Heart right ventricle (tissue), 16 donors: ENCODE measurements around the gene FKBP4. TPM values are rescaled to one million over a fixed set of nuclear protein-coding genes. Genes with fewer than 3 reads are reported as not detected.

Source experiments
- ATAC-seq, 8 donors: fragments of 200-7000 bp; cut with Tn5 transposase; one replicate each; pipeline ENCODE4 v1.9.1; 2020; ENCODE audit warnings: mild to moderate bottlenecking in 8 of 8, moderate library complexity in 8 of 8, moderate number of reproducible peaks in 1 of 8
- DNase-seq, 2 donors: peaks; one replicate each; pipeline ENCODE4 v3.0.0-alpha.2; 2020
- H3K27ac ChIP-seq, 10 donors: fragments of 200-600 bp; sonication (generic) in 2 of 10; one replicate each; pipeline versions ENCODE4 v1.5.0 to v1.8.0; 2020 to 2022; ENCODE audit warnings: mild to moderate bottlenecking in 3 of 10
- H3K27me3 ChIP-seq, 7 donors: fragments of 200-600 bp; one replicate each; pipeline ENCODE4 v1.8.0; 2021 to 2022; ENCODE audit warnings: mild to moderate bottlenecking in 2 of 7
- H3K36me3 ChIP-seq, 9 donors: fragments of 200-600 bp; sonication (generic) in 1 of 9; one replicate each; pipeline versions ENCODE4 v1.5.0 to v1.8.0; 2020 to 2022; ENCODE audit warnings: mild to moderate bottlenecking in 2 of 9
- H3K4me1 ChIP-seq, 9 donors: fragments of 200-600 bp; sonication (generic) in 1 of 9; one replicate each; pipeline versions ENCODE4 v1.5.0 to v1.8.0; 2020 to 2022; ENCODE audit warnings: mild to moderate bottlenecking in 4 of 9
- H3K4me3 ChIP-seq, 10 donors: fragments of 200-600 bp; sonication (generic) in 2 of 10; one replicate each; pipeline versions ENCODE4 v1.5.0 to v1.8.0; 2020 to 2022; ENCODE audit warnings: mild to moderate bottlenecking in 7 of 10, moderate library complexity in 2 of 10
- H3K9me3 ChIP-seq, 11 donors: fragments of 200-600 bp in 10 of 11; sonication (generic) in 2 of 11; one replicate each; pipeline versions ENCODE4 v1.5.0 to v1.8.0; 2013 to 2022; ENCODE audit warnings: mild to moderate bottlenecking in 2 of 11, control low read depth in 1 of 11, moderate library complexity in 1 of 11
- CTCF ChIP-seq, 9 donors: fragments of 200-600 bp; sonication (generic) in 2 of 9; IDR thresholded peaks; one replicate each; pipeline versions ENCODE4 v1.5.0 to v1.8.0; 2021 to 2022; ENCODE audit warnings: antibody characterized with exemption in 9 of 9, mild to moderate bottlenecking in 5 of 9, moderate library complexity in 1 of 9
- WGBS, 2 donors: extraction: QIAGEN DNeasy Blood & Tissue Kit; methylation state at CpG; one replicate each; pipeline ENCODE4 v1.1.7; 2013; ENCODE audit warnings: inconsistent platforms in 1 of 2; 5-methylcytosine and 5-hydroxymethylcytosine counted together
- intact Hi-C, 10 donors: fragments of 100-400 bp; cut with DNase I; formaldehyde crosslinking; loops; one replicate each; pipeline versions ENCODE4 v1.11.1 to v1.14.2; 2022
- polyA plus RNA-seq, 2 donors: library from polyadenylated mRNA; stranded (reverse); fragments of 200-250 nt; gene quantifications; one replicate each; pipeline ENCODE4 v1.2.3, GENCODE V29; 2013
- total RNA-seq, 10 donors: library from RNA; stranded (reverse); fragmentation: NEBNext Ultra II Directional in 3 of 10; extraction: Animal tissue kit (Norgen Biotek cat#: 25700) in 3 of 10; gene quantifications; one replicate each; pipeline versions ENCODE4 v1.2.1 to v1.2.4, GENCODE V29; 2021 to 2023
- donor health status: Arrhythmogenic right ventricular cardiomyopathy.
- donor health status: ischemic (EF 13 %, LVEDD 7.1; RV severe dilation, severe dysfunction).
- donor health status: healthy with polysubstance abuse.
- donor health status: DM: no; HTN: yes; CAD: no.
- donor health status: DM: no; HTN: no; CAD: no.
- donor health status: ischemic (EF 25% LVEDD 6.9; RV normal size, moderate dysfunction).
- donor health status: ischemic (EF 25% LVEDD 5.7; RV mildly dilated, moderate dysfunction).
- donor health status: healthy.
- donor health status: DM: yes; HTN: yes; CAD: no.
- donor health status: Ischemic cardiomyopathy.
- donor health status: ischemic (EF 35%, LVEDD 5.7; RV mildly dilated, moderate dysfunction).
- donor health status: nonischemic (EF 11% LVEDD 7.7; RV severe dilation, severe dysfunction).
- donor health status: DM: yes; HTN: yes; CAD: no.
- donor health status: PGD.
- donor health status: ischemic (EF 29% LVEDD 5.4; RV normal size, mild dysfunction).
- donor health status: nonischemic (EF 23%, LVEDD 6.1; RV moderate dilation, normal function).

The FKBP4 gene
- total and polyA plus RNA-seq, 12 donors, result 18.7 to 65.8 (median 49.1) TPM

- Histone ChIP-seq H3K27ac (peak overlapping the region in 9 of 10 donors; percentile 6 to 66 (median 50)), H3K27me3 (no peaks in the 10 kb centered on the region), H3K9me3 (no peaks in the 10 kb centered on the region), H3K4me3 (no peak overlapping the region), H3K36me3 (peaks cover 0 to 86% (median 50%) of the 10 kb centered on the region in 9 donors), H3K4me1 (peaks cover 0 to 50% (median 30%) of the 10 kb centered on the region in 9 donors)
- WGBS, 2 donors, result 78 to 81% methylated on average over 7 of the region's 7 CpGs
- DNase-seq, result no peak
- intact Hi-C loops, result no loop called here
- peak in 1 of 8 donors; percentile 10 for ATAC-seq
- TF ChIP-seq CTCF (IDR thresholded peaks at IDR 0.05), result no peak
Observed at GRCh38 chr12:2803635-2804392, 9.0 kb downstream of the FKBP4 start.

GRCh38 chr12:2804393-2805142, 9.8 kb downstream of the FKBP4 start:
- H3K36me3 ChIP-seq, result peaks cover 0 to 78% (median 44%) of the 10 kb centered on the region in 9 donors

GRCh38 chr12:2805143-2805520, 10.4 kb downstream of the FKBP4 start:
- 42 to 47% methylated on average over 2 of the region's 2 CpGs for WGBS, 2 donors
- Histone ChIP-seq H3K27me3 (no peaks in the 10 kb centered on the region), H3K36me3 (peaks cover 0 to 73% (median 39%) of the 10 kb centered on the region in 9 donors), H3K4me3 (no peak overlapping the region), H3K9me3 (no peaks in the 10 kb centered on the region), H3K4me1 (peaks cover 0 to 41% (median 22%) of the 10 kb centered on the region in 9 donors), H3K27ac (peak overlapping the region in 6 of 10 donors; percentile 20 to 62 (median 36))
- no peak for ATAC-seq
- no peak for DNase-seq
- no peak for TF ChIP-seq CTCF (IDR thresholded peaks at IDR 0.05)
- intact Hi-C loops, result no loop called here

More at GRCh38 chr12:2804393-2805142, 9.8 kb downstream of the FKBP4 start:
- DNase-seq (peak; percentile 69 to 72), ATAC-seq (peak; percentile 79 to 94 (median 88))
- WGBS, 2 donors, result 46 to 52% methylated on average over 5 of the region's 5 CpGs
- peaks cover 0 to 46% (median 28%) of the 10 kb centered on the region in 9 donors for H3K4me1 ChIP-seq
- intact Hi-C loops, result no loop called here
- no peak for TF ChIP-seq CTCF (IDR thresholded peaks at IDR 0.05)
- H3K9me3 ChIP-seq, result no peaks in the 10 kb centered on the region
- peak overlapping the region in 9 of 10 donors; percentile 9 to 66 (median 50) for H3K27ac ChIP-seq
- H3K27me3 ChIP-seq, result no peaks in the 10 kb centered on the region
- no peak overlapping the region for H3K4me3 ChIP-seq

GRCh38 chr12:2806700-2807099, 11.9 kb downstream of the FKBP4 start:
- 92 to 93% methylated on average over 6 of the region's 6 CpGs for WGBS, 2 donors
- DNase-seq (no peak), ATAC-seq (no peak)
- H3K27ac ChIP-seq, result no peak overlapping the region
- peaks cover 0 to 32% (median 23%) of the 10 kb centered on the region in 9 donors for H3K4me1 ChIP-seq
- no peak for TF ChIP-seq CTCF (IDR thresholded peaks at IDR 0.05)
- no peaks in the 10 kb centered on the region for H3K9me3 ChIP-seq
- peaks cover 0 to 57% (median 28%) of the 10 kb centered on the region in 9 donors for H3K36me3 ChIP-seq
- no peaks in the 10 kb centered on the region for H3K27me3 ChIP-seq
- intact Hi-C loops, result no loop called here
- no peak overlapping the region for H3K4me3 ChIP-seq
